ENCODE measurements around the gene GIMAP7. TPM values are rescaled to one million over a fixed set of nuclear protein-coding genes. Genes with fewer than 3 reads are reported as not detected.

GIMAP7 gene
- total RNA-seq, 1 experiment from 2014 or later = not detected

DNA sequence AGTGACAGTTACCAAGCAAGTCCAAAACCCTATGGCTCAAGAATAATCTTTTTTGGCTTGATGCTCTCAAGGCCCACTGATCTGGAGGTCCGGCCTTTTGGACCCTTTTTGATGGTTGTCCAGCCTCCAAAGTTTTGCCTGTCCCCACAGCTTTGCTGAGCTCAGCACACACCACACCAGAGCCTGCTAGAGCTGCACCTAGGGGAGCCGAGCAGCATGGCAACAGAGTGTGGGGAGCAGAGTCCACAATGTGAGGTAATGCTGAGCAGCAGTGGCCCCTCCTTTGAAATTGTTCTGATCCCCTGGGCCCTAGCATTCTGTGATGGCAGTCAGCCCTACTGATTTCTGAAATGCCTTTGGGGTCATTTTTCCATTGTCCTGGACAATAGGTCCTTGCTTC is 9.3 kb downstream of the GIMAP7 start:
- DNase-seq (ENCODE audit: low spot score) = no peak
- Histone ChIP-seq H3K27ac (ENCODE audit: low read depth, low read length, poor library complexity, severe bottlenecking) (no peak overlapping the region), H3K9me3 (ENCODE audit: low read depth, low read length, poor library complexity, severe bottlenecking) (no peaks in the 10 kb centered on the region), H3K27me3 (replicated peaks; ENCODE audit: insufficient read depth, low read depth, low read length, poor library complexity) (peaks cover 4% of the 10 kb centered on the region), H3K4me1 (ENCODE audit: insufficient read depth, low read length, poor library complexity, severe bottlenecking) (no peaks in the 10 kb centered on the region), H3K36me3 (ENCODE audit: insufficient read depth, low read length, poor library complexity, severe bottlenecking) (no peaks in the 10 kb centered on the region), H3K4me3 (ENCODE audit: low read depth, low read length, poor library complexity, severe bottlenecking) (no peak overlapping the region)
- POLR2A ChIA-PET (ENCODE audit: low non-redundant PET) = no interaction called here
- no TSS peak for BruUV-seq (replicated peaks)
- intact Hi-C loops (cut with micrococcal nuclease; ENCODE audit: unreplicated experiment) = no loop called here
- CTCF ChIA-PET = no interaction called here
- TF ChIP-seq, protein P1, sequence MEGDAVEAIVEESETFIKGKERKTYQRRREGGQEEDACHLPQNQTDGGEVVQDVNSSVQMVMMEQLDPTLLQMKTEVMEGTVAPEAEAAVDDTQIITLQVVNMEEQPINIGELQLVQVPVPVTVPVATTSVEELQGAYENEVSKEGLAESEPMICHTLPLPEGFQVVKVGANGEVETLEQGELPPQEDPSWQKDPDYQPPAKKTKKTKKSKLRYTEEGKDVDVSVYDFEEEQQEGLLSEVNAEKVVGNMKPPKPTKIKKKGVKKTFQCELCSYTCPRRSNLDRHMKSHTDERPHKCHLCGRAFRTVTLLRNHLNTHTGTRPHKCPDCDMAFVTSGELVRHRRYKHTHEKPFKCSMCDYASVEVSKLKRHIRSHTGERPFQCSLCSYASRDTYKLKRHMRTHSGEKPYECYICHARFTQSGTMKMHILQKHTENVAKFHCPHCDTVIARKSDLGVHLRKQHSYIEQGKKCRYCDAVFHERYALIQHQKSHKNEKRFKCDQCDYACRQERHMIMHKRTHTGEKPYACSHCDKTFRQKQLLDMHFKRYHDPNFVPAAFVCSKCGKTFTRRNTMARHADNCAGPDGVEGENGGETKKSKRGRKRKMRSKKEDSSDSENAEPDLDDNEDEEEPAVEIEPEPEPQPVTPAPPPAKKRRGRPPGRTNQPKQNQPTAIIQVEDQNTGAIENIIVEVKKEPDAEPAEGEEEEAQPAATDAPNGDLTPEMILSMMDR (conservative IDR thresholded peaks at IDR 0.05; ENCODE audit: low read depth, low read length) = no peak
- no peak for TF ChIP-seq EZH2 (IDR thresholded peaks at IDR 0.05; ENCODE audit: borderline replicate concordance, low read depth, low read length, poor library complexity, severe bottlenecking)

DNA sequence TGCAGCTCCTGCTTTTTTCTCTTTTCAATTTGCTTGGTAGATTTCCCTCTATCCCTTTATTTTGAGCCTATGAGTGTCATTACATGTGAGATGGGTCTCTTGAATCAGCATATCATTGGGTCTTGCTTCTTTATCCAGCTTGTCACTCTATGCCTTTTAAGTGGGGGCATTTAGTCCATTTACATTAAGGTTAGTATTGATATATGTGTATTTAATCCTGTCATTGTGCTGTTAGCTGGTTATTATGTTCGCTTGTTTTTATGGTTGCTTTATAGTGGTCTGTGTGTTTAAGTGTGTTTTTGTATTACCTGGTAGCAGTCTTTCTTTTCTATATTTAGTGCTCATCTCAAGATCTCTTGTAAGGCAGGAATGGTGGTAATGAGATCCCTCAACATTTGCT is 17.0 kb downstream of the GIMAP7 start:
- no peak for DNase-seq (ENCODE audit: low spot score)
- Histone ChIP-seq H3K9me3 (ENCODE audit: low read depth, low read length, poor library complexity, severe bottlenecking) (no peaks in the 10 kb centered on the region), H3K4me3 (ENCODE audit: low read depth, low read length, poor library complexity, severe bottlenecking) (no peak overlapping the region), H3K36me3 (ENCODE audit: insufficient read depth, low read length, poor library complexity, severe bottlenecking) (no peaks in the 10 kb centered on the region), H3K27me3 (replicated peaks; ENCODE audit: insufficient read depth, low read depth, low read length, poor library complexity) (no peaks in the 10 kb centered on the region), H3K4me1 (ENCODE audit: insufficient read depth, low read length, poor library complexity, severe bottlenecking) (no peaks in the 10 kb centered on the region), H3K27ac (ENCODE audit: low read depth, low read length, poor library complexity, severe bottlenecking) (no peak overlapping the region)
- intact Hi-C loops (cut with micrococcal nuclease; ENCODE audit: unreplicated experiment) = no loop called here
- BruUV-seq (replicated peaks) = no TSS peak
- TF ChIP-seq, protein P1 (conservative IDR thresholded peaks at IDR 0.05; ENCODE audit: low read depth, low read length) = no peak
- TF ChIP-seq EZH2 (IDR thresholded peaks at IDR 0.05; ENCODE audit: borderline replicate concordance, low read depth, low read length, poor library complexity, severe bottlenecking) = no peak
- CTCF ChIA-PET = no interaction called here
- POLR2A ChIA-PET (ENCODE audit: low non-redundant PET) = no interaction called here

DNA sequence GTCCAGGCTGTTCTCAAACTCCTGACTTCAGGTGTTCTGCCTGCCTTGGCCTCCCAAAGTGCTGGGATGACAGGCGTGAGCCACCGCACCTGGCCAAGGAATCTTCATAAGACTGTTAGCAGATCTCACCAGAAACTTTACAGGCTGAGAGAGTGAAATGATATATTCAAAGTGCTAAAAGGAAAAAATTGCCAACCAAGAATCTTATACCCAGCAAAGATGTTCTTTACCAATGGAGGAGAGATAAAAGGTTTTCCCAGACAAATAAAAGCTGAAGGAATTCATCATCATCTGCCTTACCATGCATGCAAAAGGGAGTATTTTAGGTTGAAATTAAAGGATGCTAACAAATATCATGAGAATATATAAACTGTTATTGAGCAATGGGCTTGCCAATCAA is 23.6 kb downstream of the GIMAP7 start:
- CTCF ChIA-PET = no interaction called here
- Histone ChIP-seq H3K4me1 (ENCODE audit: insufficient read depth, low read length, poor library complexity, severe bottlenecking) (no peaks in the 10 kb centered on the region), H3K36me3 (ENCODE audit: insufficient read depth, low read length, poor library complexity, severe bottlenecking) (no peaks in the 10 kb centered on the region), H3K4me3 (ENCODE audit: low read depth, low read length, poor library complexity, severe bottlenecking) (no peak overlapping the region), H3K27ac (ENCODE audit: low read depth, low read length, poor library complexity, severe bottlenecking) (no peak overlapping the region), H3K27me3 (replicated peaks; ENCODE audit: insufficient read depth, low read depth, low read length, poor library complexity) (no peaks in the 10 kb centered on the region), H3K9me3 (ENCODE audit: low read depth, low read length, poor library complexity, severe bottlenecking) (no peaks in the 10 kb centered on the region)
- BruUV-seq (replicated peaks) = no TSS peak
- DNase-seq (ENCODE audit: low spot score) = no peak
- TF ChIP-seq EZH2 (IDR thresholded peaks at IDR 0.05; ENCODE audit: borderline replicate concordance, low read depth, low read length, poor library complexity, severe bottlenecking) = no peak
- TF ChIP-seq, protein P1 (conservative IDR thresholded peaks at IDR 0.05; ENCODE audit: low read depth, low read length) = no peak
- POLR2A ChIA-PET (ENCODE audit: low non-redundant PET) = no interaction called here
- intact Hi-C loops (cut with micrococcal nuclease; ENCODE audit: unreplicated experiment) = no loop called here
